GM19467 (cell line): ENCODE results near the gene COG4.
"Not testable (repeated sequence)": the region's sequence is repeated elsewhere in the genome, so short reads cannot be mapped to it uniquely, and the experiment has no call there.

Experiments used
- ATAC-seq: cut with Tn5 transposase; IDR thresholded peaks from one replicate; pipeline ENCODE4 v1.9.1; 2021; ENCODE audit warnings: mild to moderate bottlenecking, moderate library complexity; ENCODE audit not compliant: unreplicated experiment

The COG4 gene

DNA sequence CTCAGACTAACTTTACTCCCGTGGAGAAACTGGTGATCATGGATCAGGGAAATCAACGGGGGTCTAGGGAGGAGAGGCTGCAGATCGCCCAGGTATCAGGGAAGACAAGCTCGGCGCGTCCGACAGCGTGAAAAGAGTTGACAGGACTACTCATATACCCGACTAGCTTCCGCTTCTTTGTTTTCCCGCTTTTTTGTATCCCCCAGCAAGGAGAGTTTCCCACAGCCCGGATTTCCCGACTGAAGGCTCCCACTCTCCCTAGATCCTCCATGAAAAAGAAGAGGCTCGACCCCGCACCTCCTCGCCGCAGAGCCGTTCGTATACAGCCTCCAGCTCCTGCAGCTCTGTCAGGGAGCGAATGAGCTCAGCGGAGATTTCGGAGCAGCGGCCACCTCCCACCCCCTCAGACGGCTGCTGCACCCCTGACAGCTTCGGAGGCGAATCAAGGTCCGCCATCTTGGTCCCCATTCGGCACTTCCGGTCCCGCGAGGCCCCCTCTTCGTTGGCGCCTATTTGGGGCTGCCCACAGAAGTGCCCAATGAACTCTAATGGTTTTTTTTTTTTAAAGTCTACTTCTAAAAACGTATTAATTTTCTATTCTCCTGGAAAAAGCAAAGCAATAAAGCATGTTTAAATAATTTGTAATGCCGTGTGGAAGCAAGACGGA lies at the start of gene COG4:
Gene COG4 (minus strand): TSS at position 479 of the 667 bp plus-strand sequence. CDS start 11 bp downstream, at position 468.
- ATAC-seq: peak; percentile 39

DNA sequence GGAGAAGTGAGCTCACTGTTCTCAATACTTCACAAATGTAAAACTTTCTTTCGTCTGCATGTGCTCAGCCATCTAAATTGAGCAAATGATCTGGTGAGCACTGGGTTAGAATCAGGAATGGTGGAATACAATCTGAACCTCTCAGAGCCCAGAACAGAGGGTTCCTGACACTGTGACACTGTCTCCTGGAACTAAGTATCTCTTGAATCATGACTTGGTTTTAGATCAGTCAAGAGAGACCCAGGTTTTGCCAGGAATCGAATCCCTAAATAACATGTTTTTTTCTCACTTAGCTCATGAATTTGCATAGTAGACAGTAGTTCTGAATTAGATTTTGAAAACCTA lies 49.5 kb upstream of the COG4 start:
- ATAC-seq: no peak

DNA sequence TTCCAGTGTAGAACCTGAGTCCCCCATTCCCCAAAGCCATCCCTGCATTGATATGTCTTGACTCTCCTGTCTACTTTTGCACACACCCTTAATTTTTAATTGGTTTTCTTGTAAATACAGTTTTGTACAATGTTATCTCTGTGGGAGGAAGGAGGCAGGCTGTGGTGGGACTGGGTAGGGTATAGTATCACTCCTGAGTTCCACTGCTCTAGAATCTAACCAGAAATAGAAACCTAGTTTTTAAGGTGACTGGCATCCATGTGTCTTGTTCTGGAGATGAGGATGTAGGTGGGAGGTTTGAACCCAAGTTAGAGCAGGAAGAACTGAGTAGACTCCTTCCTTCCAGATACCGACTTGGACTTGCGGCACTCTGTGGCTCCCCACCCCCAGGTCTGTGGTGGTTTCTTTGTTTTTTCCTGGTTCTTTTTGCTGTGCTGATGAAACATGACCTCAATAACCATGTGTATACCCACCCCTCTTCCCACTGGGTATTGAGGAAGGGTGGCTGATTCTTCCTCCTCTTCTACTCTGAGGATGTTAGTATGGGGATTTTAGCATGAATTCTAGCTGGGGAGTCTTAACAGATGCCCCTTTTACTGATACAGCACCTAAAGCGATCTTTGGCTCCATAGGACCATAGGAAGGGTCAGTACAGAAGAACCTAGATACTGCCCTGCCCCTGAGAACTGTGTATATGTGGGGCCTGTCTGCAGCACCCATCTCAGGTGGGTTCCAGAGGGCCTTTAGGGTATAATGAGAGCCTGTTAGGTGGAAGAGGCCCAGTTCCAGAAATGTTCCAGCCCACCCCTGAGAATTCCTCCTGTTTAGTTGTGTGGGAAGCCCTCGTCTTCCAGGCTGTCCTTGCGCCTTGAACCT lies 48.9 kb upstream of the COG4 start:
- ATAC-seq: no peak

DNA sequence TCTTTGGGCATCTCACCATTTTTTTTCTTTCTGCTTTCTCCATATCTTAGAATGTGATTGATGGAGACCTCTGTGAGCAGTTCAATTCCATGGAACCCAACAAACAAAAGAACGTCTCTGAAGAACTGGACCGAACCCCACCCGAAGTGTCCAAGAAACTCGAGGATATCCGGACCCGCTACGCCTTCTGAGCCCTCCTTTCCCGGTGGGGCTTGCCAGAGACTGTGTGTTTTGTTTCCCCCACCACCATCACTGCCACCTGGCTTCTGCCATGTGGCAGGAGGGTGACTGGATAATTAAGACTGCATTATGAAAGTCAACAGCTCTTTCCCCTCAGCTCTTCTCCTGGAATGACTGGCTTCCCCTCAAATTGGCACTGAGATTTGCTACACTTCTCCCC lies 48.3 kb upstream of the COG4 start:
- ATAC-seq: no peak

DNA sequence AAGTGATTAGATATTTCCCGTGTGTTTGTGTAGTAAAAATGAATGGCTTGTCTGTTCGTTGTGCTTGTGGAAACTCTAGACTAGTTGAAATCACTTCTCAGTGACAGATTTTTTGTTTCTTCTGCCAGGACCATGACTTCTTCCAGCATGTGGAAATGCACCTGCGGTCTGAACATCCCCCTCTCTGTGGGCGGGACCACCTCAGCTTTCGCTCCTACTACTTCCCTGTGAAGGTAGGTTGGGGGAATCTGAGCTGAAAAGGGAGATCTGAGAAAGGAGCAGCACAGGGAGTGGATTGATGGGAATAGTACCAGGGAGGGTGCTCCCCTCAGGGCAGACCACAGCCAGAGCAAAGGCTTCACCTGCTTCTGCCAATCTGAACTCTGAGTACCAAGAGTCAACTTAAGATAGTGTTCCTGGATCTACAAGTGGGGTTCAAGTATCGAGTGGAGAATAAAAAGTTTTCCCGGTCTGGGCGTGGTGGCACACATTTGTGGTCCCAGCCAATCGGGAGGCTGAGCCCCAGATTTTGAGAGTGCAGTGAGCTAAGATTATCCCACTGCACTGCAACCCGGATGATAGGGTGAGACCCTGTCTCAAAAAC lies 47.7 kb upstream of the COG4 start:
- no peak for ATAC-seq

DNA sequence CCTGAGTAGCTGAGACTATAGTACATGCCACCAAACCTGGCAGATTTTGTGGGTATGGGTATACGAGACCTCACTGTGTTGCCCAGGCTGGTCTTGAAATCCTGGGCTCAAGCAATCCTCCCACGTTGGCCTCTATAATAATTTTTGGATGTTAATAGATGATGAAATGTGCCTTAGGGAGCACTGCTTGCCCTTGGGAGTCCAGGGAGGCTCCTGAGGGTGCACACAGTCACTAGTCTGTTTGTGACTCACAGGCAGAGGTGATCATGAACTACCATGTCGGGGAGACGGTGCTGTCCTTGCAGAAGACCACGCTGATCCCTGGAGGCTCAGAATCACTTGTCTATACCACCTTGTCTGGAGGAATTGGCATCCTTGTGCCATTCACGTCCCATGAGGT lies 46.4 kb upstream of the COG4 start:
- ATAC-seq: no peak

DNA sequence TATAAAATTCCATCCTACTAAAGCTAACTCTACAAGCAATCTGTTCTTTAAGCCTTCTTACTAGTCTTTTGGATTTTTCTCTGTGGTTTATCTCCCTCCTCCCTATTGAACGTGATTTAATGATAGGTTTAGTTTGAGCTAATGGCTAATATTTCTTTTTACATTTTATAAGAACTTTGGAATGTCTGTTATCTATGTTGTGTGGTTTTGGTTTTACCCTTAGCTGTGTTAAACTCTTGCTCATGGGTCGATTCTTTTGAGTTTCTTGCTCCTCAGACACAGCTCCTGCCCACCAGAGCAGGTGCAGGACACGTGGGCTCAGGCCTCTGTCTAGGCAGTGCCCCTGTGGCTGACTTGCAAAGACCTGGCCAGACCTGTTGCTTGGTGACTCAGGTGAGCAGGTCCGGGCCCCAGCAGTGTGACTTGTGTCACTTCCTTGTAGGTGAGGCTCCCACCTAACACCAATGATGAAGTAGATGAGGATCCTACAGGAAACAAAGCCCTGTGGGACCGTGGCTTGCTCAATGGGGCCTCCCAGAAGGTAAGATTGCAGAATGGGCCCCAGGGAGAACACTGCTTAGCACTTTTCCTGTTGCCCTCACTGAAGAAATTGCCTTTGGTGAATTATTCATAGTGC lies 45.4 kb upstream of the COG4 start:
- no peak for ATAC-seq

DNA sequence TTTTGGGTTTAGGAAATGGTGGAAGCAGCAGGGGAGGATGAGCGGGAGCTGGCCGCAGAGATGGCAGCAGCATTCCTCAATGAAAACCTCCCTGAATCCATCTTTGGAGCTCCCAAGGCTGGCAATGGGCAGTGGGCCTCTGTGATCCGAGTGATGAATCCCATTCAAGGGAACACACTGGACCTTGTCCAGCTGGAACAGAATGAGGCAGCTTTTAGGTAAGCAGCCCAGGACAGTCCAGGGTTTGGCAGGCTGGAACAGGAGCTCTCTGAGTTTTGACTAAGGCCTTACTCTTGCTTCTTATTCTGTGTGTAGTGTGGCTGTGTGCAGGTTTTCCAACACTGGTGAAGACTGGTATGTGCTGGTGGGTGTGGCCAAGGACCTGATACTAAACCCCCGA lies 41.7 kb upstream of the COG4 start:
- ATAC-seq: no peak

DNA sequence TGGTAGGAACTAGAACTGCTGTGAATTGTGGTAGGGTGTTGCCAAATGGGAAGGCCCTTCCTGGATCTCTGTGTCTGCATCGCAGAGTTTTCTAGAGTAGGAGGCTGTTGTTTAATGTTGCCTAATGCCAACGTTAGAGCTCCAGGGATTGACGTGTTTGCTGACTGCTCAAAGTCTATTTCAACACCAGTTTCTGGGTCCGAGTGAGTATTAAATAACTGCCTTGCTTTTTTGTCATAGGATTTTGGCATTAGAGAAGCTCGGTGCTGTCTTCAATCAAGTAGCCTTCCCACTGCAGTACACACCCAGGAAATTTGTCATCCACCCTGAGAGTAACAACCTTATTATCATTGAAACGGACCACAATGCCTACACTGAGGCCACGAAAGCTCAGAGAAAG lies 40.3 kb upstream of the COG4 start:
- no peak for ATAC-seq

DNA sequence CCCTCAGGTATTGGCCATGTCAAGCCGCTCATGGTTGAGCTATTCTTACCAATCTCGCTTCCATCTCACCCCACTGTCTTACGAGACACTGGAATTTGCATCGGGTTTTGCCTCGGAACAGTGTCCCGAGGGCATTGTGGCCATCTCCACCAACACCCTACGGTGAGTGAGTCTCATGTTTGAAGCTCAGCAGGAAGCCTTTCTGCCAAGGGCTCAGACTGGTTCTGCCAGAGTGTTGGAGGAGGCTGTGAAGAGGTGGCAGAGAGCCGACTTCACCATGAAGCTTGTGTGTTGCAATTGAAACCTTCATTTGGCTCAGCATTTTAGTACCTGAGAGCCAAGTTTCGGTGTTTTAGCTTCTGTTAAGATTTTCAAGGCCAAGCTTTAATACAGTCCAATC lies 38.3 kb upstream of the COG4 start:
- no peak for ATAC-seq

DNA sequence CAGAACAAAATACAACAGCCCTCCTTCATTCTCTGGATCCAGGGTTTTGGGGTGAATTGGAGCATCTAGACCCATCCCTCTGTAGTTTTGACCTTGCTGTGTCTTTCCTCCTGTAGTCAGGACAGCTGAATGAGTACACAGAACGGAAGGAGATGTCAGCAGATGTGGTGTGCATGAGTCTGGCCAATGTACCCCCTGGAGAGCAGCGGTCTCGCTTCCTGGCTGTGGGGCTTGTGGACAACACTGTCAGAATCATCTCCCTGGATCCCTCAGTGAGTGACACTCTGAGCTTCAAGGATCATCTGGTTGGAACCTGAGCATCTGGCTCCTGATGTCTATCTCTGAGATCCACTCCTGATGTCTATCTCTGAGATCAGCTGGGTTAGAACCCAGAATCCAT lies 32.7 kb upstream of the COG4 start:
- ATAC-seq: no peak

DNA sequence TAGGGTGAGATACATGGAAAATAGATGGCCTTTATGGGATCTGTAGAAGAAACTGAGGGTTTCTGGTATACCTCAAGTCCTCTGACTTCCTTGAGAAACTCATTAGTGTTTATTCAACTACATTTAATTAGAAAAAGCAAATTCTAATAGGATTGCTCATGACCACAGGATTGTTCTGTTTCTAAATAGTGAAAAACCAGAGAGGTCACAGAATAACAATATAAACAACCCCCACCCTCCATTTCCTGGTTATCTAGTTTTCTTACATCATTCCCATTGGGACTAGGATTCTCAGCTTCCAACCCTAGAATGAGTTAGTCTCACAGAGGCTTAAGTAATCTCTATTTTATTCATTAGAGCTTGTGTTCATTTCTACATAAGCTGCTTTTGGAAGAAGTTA lies 30.3 kb upstream of the COG4 start:
- no peak for ATAC-seq

DNA sequence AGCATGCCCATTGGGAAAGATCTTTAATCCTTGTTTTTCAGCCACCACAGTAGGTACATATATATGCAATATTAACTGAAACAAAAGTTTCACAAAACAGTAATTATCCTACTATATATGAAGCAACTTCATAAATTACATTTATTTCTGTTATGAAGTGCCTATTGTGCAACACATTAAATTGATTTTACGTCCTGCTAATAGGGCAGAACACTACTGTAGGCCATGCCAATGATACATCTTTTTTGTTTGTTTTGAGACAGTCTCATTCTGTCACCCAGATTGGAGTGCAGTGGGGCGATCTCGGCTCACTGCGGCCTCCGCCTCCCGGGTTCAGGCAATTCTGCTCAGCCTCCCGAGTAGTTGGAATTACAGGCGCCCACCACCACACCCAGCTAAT lies 29.3 kb upstream of the COG4 start:
- no peak for ATAC-seq

DNA sequence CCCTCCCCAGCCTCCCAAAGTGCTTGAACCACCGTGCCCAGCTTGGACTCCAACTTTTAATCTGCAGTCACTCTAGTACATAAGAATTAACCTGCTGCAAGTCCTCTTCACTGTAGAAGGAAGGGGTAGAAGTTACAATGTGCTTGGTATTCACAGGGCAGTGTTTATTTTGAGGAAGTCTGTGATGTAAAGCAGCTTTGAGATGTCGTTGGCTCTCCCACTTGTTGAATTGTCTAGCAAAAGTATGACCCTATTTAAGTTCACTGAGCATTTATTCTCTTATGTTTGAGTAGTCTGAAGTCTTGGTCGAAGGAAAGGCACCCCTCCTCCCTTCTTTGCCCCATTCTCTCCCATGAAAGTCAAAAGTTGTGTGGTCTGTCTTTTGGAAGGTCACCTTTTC lies 28.4 kb upstream of the COG4 start:
- ATAC-seq: no peak

DNA sequence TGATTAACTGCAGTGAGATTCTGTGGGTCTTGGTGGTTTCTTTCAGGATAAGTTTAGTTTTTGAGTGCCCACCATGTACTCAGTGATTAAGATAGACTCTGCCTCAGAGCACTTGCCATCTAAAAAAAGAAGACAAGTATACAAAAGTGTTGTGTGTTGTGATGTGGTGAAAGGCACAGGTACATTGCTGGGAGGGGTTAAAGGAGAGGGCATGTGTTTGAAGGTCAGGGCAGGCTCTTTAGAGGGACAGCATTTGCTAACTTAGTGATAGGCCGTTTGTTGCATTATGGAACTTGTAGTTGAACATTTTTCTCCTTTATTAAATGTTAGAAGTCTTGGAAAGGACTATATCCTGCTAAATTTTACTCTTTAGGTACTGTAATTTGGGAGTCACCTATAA lies 26.7 kb upstream of the COG4 start:
- ATAC-seq: no peak

DNA sequence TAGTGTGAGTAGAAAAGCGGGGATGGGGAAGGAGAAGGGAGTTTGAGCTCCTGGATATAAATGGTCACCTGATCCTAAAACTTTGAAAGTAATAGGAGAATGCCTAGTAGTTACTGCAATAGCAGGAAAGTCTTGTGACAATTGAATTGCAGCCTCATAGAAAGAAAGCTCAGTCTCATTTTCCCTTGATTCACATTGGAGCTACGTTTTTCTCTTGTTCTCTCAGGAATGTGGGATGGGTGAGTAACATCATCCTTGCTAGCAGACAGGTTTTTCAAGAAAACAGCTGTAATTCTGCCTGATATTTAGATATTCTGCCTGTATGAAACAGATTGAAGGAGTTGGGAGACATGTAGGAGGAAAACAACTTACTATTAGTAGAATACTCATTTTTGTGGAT lies 25.6 kb upstream of the COG4 start:
- no peak for ATAC-seq

DNA sequence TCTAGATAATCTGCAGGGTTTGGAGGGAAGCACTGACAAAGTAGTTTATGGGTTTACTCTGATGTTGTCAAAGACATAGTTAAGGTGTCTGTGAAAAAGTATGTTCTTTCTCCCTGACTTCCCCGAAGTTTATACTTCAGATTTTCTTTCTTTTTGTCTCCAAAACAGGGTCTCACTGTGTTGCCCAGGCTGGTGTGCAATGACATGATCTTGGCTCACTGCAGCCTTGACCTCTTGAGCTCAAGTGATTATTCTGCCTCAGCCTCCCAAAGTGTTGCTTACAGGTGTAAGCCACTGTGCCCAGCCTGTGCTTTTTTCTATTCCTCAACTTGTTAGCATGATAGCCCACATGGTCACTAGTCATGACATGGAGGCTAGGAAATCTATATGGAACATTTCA lies 21.2 kb upstream of the COG4 start:
- no peak for ATAC-seq

DNA sequence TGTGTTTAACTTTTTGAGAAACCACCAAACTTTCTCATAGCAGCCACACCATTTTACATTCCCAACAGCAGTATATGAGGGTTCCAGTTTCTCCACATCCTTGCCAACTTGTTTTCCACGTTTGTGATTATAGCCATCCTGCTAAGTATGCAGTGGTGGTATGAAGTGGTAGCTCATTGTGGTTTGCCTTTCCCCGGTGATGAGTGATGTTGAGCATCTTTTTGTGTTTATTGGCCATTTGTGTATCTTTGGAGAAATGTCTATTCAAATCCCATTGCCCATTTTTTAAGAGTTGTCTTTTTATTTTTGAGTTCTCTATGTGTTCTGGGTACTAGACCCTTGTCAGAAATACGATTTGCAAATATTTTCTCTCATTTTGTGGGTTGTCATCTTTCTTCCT lies 17.6 kb upstream of the COG4 start:
- ATAC-seq: no peak

DNA sequence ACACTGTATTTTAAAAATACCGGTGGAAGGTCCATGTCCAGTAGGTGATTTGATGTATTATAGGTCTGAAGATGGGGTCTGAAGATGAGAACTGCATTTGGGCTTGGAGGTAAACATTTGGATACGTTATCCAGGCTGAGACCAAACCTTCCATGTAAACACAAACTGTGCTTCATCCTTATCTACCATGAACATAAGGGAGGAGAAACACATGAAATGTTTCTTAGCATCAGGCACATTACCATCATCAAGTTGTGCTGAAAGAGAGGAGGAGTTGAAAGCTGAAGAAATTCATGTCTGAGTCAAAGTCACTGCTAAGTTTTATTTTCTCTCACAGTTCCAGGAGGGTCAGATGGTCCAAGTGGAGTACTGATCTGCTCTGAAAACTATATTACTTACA lies 11.6 kb upstream of the COG4 start:
- ATAC-seq: no peak

DNA sequence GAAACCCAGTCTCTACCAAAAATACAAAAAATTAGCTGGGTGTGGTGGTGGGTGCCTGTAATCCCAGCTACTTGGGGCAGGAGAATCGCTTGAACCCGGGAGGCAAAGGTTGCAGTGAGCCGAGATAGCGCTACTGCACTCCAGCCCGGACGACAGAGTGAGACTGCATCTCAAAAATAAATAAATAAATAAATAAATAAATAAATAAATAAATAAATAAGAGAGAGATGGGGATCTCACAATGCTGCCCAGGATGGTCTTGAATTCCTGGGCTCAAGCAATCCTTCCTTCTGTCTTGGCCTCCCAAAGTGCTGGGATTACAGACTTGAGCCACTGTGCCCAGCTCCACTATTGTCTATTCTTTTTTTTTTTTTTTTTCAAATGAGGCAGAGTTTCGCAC lies 6.6 kb upstream of the COG4 start:
- ATAC-seq: not testable (repeated sequence)

DNA sequence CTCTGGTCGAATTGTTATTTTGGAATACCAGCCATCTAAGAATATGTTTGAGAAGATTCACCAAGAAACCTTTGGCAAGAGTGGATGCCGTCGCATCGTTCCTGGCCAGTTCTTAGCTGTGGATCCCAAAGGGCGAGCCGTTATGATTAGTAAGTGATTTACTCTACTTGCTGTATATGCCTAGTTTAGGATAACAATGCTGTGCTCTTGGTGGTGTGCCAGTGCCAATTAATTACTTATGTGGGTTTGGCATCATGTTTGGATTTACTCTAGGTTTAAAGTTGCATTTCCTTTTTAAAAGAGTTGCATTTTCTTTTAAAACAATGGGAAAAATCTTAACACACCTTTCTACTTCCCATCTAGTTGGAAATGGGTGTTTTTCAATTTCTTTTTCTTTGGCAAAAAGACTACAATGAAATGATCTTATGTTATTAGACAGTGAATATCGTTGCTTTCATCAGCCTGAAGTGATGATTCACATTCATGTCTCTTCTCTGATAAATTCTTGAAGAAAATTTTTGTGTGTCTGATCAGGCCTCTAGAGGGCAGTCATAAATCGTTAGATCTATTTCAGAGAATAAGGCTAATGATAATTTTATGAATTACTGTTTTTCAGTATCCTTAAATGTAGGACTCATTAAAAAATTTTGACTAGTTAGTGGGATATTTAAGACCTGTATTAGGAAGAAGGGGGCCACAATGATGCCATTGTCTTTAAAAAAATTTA lies 5.9 kb upstream of the COG4 start:
- ATAC-seq: no peak
